ENCODE measurements around the gene PALLD.

The PALLD gene

DNA sequence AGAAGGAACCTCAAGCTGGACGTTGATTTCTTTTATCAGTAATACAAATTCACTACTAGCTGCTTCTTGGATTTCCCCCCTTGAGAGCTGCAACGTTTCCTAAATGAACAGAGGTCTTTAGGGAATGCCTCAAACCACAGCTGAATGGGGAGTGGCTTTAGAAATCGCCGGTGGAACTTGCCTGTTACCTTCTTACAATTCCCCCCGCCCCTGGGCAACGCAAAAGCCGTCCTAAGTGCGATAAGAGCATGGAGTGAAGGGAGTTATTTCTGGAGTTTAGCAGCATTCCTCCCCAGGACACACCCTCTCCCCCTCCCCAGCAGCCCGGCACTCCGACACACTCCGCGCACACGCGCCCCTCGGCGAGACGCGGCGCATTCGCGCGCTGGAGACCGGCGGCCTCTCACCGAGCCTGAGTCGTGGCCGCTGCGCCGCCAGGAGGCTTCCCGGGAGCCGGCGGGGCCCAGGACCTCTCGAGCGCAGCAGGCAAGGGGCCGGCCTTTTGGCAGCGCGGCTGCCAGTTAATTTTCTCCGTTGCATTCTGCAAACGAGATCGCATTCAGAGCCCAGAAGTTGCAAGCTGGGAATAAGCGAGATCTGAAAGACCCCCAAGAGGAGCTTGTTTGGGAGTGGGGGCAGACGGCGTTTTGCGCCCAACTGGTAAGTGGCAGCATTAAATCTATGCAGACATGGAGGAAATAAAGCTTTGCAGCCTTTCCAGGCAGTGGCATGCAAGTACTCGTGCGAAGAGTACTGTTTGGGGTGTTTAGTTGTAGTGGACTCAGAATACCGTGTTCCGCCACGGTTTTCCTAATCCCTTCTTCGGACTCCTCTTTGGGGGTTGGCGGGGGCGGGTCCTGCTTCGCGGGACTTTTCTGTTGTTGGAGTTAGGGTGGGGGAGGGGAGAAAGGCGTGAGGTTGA, 134.7 kb downstream of the PALLD start (continued):
- TF ChIP-seq ZNF138 (tag by site-specific recombination; IDR thresholded peaks at IDR 0.05; ENCODE audit: borderline replicate concordance): no peak
- TF ChIP-seq, protein P1, sequence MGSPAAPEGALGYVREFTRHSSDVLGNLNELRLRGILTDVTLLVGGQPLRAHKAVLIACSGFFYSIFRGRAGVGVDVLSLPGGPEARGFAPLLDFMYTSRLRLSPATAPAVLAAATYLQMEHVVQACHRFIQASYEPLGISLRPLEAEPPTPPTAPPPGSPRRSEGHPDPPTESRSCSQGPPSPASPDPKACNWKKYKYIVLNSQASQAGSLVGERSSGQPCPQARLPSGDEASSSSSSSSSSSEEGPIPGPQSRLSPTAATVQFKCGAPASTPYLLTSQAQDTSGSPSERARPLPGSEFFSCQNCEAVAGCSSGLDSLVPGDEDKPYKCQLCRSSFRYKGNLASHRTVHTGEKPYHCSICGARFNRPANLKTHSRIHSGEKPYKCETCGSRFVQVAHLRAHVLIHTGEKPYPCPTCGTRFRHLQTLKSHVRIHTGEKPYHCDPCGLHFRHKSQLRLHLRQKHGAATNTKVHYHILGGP (tag by site-specific recombination; IDR thresholded peaks at IDR 0.05): no peak
- TF ChIP-seq ZNF561 (tag by site-specific recombination; IDR thresholded peaks at IDR 0.05; ENCODE audit: borderline replicate concordance): no peak
- TF ChIP-seq, protein P2, sequence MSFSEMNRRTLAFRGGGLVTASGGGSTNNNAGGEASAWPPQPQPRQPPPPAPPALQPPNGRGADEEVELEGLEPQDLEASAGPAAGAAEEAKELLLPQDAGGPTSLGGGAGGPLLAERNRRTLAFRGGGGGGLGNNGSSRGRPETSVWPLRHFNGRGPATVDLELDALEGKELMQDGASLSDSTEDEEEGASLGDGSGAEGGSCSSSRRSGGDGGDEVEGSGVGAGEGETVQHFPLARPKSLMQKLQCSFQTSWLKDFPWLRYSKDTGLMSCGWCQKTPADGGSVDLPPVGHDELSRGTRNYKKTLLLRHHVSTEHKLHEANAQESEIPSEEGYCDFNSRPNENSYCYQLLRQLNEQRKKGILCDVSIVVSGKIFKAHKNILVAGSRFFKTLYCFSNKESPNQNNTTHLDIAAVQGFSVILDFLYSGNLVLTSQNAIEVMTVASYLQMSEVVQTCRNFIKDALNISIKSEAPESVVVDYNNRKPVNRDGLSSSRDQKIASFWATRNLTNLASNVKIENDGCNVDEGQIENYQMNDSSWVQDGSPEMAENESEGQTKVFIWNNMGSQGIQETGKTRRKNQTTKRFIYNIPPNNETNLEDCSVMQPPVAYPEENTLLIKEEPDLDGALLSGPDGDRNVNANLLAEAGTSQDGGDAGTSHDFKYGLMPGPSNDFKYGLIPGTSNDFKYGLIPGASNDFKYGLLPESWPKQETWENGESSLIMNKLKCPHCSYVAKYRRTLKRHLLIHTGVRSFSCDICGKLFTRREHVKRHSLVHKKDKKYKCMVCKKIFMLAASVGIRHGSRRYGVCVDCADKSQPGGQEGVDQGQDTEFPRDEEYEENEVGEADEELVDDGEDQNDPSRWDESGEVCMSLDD (tag by site-specific recombination; IDR thresholded peaks at IDR 0.05): 0 out of 2 replicates have a peak, but pooled peaks have one; percentile 41
- TF ChIP-seq PRDM1 (tag by site-specific recombination; IDR thresholded peaks at IDR 0.05): no peak
- 0 out of 2 replicates have a peak, but pooled peaks have one; percentile 16 for TF ChIP-seq ZFHX2 (tag by site-specific recombination; conservative IDR thresholded peaks at IDR 0.05)
- TF ChIP-seq ZNF121 (tag by site-specific recombination; IDR thresholded peaks at IDR 0.05): no peak
- TF ChIP-seq, protein P3, sequence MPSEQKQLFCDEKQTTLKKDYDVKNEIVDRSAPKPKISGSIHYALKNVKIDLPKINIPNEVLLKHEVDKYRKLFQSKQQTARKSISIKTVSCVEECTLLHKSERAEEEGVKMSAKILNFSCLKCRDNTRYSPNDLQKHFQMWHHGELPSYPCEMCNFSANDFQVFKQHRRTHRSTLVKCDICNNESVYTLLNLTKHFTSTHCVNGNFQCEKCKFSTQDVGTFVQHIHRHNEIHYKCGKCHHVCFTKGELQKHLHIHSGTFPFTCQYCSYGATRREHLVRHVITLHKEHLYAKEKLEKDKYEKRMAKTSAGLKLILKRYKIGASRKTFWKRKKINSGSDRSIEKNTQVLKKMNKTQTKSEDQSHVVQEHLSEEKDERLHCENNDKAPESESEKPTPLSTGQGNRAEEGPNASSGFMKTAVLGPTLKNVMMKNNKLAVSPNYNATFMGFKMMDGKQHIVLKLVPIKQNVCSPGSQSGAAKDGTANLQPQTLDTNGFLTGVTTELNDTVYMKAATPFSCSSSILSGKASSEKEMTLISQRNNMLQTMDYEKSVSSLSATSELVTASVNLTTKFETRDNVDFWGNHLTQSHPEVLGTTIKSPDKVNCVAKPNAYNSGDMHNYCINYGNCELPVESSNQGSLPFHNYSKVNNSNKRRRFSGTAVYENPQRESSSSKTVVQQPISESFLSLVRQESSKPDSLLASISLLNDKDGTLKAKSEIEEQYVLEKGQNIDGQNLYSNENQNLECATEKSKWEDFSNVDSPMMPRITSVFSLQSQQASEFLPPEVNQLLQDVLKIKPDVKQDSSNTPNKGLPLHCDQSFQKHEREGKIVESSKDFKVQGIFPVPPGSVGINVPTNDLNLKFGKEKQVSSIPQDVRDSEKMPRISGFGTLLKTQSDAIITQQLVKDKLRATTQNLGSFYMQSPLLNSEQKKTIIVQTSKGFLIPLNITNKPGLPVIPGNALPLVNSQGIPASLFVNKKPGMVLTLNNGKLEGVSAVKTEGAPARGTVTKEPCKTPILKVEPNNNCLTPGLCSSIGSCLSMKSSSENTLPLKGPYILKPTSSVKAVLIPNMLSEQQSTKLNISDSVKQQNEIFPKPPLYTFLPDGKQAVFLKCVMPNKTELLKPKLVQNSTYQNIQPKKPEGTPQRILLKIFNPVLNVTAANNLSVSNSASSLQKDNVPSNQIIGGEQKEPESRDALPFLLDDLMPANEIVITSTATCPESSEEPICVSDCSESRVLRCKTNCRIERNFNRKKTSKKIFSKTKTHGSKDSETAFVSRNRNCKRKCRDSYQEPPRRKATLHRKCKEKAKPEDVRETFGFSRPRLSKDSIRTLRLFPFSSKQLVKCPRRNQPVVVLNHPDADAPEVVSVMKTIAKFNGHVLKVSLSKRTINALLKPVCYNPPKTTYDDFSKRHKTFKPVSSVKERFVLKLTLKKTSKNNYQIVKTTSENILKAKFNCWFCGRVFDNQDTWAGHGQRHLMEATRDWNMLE (tag by site-specific recombination; conservative IDR thresholded peaks at IDR 0.05; ENCODE audit: low read depth): no peak
- TF ChIP-seq ZNF658 (tag by site-specific recombination; IDR thresholded peaks at IDR 0.05): no peak
- no peak for TF ChIP-seq ZNF404 (tag by site-specific recombination; IDR thresholded peaks at IDR 0.05)
- TF ChIP-seq ZNF239 (tag by site-specific recombination; IDR thresholded peaks at IDR 0.05): no peak
- TF ChIP-seq, protein P4, sequence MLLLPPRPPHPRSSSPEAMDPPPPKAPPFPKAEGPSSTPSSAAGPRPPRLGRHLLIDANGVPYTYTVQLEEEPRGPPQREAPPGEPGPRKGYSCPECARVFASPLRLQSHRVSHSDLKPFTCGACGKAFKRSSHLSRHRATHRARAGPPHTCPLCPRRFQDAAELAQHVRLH (tag by site-specific recombination; IDR thresholded peaks at IDR 0.05): 0 out of 2 replicates have a peak, but pooled peaks have one; percentile 16
- no peak for TF ChIP-seq REPIN1 (tag by site-specific recombination; IDR thresholded peaks at IDR 0.05; ENCODE audit: low read depth)
- TF ChIP-seq GLIS2 (tag by site-specific recombination; IDR thresholded peaks at IDR 0.05): peak; percentile 87
- TF ChIP-seq ZNF747 (tag by site-specific recombination; IDR thresholded peaks at IDR 0.05): no peak
- peak; percentile 51 for TF ChIP-seq ZBTB17 (tag by site-specific recombination; IDR thresholded peaks at IDR 0.05)
- TF ChIP-seq, protein P5, sequence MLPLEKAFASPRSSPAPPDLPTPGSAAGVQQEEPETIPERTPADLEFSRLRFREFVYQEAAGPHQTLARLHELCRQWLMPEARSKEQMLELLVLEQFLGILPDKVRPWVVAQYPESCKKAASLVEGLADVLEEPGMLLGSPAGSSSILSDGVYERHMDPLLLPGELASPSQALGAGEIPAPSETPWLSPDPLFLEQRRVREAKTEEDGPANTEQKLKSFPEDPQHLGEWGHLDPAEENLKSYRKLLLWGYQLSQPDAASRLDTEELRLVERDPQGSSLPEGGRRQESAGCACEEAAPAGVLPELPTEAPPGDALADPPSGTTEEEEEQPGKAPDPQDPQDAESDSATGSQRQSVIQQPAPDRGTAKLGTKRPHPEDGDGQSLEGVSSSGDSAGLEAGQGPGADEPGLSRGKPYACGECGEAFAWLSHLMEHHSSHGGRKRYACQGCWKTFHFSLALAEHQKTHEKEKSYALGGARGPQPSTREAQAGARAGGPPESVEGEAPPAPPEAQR (tag by site-specific recombination; IDR thresholded peaks at IDR 0.05): no peak
- no peak for TF ChIP-seq ZNF132 (tag by site-specific recombination; IDR thresholded peaks at IDR 0.05; ENCODE audit: borderline replicate concordance)
- no peak for TF ChIP-seq MEIS1 (CRISPR knock-in tag; IDR thresholded peaks at IDR 0.05; ENCODE audit: borderline replicate concordance)
- TF ChIP-seq ZNF274 (IDR thresholded peaks at IDR 0.05; ENCODE audit: low read length): no peak
- no peak for TF ChIP-seq ZNF274 (tag by site-specific recombination; IDR thresholded peaks at IDR 0.05; ENCODE audit: borderline replicate concordance)
- TF ChIP-seq ZNF501 (tag by site-specific recombination; IDR thresholded peaks at IDR 0.05): no peak
- TF ChIP-seq ZNF514 (tag by site-specific recombination; IDR thresholded peaks at IDR 0.05): no peak
- peak; percentile 94 for TF ChIP-seq KLF10 (tag by site-specific recombination; IDR thresholded peaks at IDR 0.05)
- no peak for TF ChIP-seq ZNF843 (tag by site-specific recombination; IDR thresholded peaks at IDR 0.05)
- TF ChIP-seq ZNF10 (tag by site-specific recombination; IDR thresholded peaks at IDR 0.05): no peak
- TF ChIP-seq, protein P6, sequence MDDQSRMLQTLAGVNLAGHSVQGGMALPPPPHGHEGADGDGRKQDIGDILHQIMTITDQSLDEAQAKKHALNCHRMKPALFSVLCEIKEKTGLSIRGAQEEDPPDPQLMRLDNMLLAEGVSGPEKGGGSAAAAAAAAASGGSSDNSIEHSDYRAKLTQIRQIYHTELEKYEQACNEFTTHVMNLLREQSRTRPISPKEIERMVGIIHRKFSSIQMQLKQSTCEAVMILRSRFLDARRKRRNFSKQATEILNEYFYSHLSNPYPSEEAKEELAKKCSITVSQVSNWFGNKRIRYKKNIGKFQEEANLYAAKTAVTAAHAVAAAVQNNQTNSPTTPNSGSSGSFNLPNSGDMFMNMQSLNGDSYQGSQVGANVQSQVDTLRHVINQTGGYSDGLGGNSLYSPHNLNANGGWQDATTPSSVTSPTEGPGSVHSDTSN (CRISPR knock-in tag; IDR thresholded peaks at IDR 0.05): no peak
- TF ChIP-seq ZNF146 (tag by site-specific recombination; IDR thresholded peaks at IDR 0.05): no peak

All from HEK293 (cell line).